Spleen (tissue), 13 donors: Measurements from ENCODE around the gene NBPF26. TPM values are rescaled to one million over a fixed set of nuclear protein-coding genes. Genes with fewer than 3 reads are reported as not detected.
A peak's percentile ranks its signal among the peaks of the same experiment; 100 is the strongest.
"Not testable (repeated sequence)": the region's sequence is repeated elsewhere in the genome, so short reads cannot be mapped to it uniquely, and the experiment has no call there.

ENCODE experiments used
- DNase-seq: peaks from one replicate; pipeline ENCODE4 v3.0.0-alpha.2; 2020
- H3K27ac ChIP-seq, 8 donors: fragments of 200-600 bp; sonication (generic) in 7 of 8; 1 replicate in 4 of 8; 2 replicates in 4 of 8; pipeline versions ENCODE4 v1.5.0 to v1.8.0; 2016 to 2021; ENCODE audit warnings: inconsistent platforms in 4 of 8, mild to moderate bottlenecking in 4 of 8, moderate library complexity in 1 of 8
- H3K27me3 ChIP-seq, 7 donors: fragments of 200-600 bp; sonication (generic) in 6 of 7; replicated peaks in 1 of 7; 1 replicate in 4 of 7; 2 replicates in 3 of 7; pipeline versions ENCODE4 v1.5.0 to v1.8.0; 2016 to 2021; ENCODE audit warnings: inconsistent platforms in 3 of 7, mild to moderate bottlenecking in 1 of 7
- H3K36me3 ChIP-seq, 6 donors: fragments of 200-600 bp; sonication (generic) in 5 of 6; 1 replicate in 4 of 6; 2 replicates in 2 of 6; pipeline versions ENCODE4 v1.5.0 to v1.8.0; 2016 to 2021; ENCODE audit warnings: inconsistent platforms in 2 of 6
- H3K4me1 ChIP-seq, 6 donors: fragments of 200-600 bp; sonication (generic) in 5 of 6; 1 replicate in 3 of 6; 2 replicates in 3 of 6; pipeline versions ENCODE4 v1.5.0 to v1.8.0; 2016 to 2021; ENCODE audit warnings: inconsistent platforms in 3 of 6
- H3K4me3 ChIP-seq, 8 donors: fragments of 200-600 bp; sonication (generic) in 7 of 8; 1 replicate in 4 of 8; 2 replicates in 4 of 8; pipeline versions ENCODE4 v1.5.0 to v1.8.0; 2016 to 2021; ENCODE audit warnings: inconsistent platforms in 4 of 8, mild to moderate bottlenecking in 4 of 8, moderate library complexity in 2 of 8
- H3K9me3 ChIP-seq, 8 donors: fragments of 200-600 bp; sonication (generic) in 7 of 8; 1 replicate in 4 of 8; 2 replicates in 4 of 8; pipeline versions ENCODE4 v1.5.0 to v1.8.0; 2016 to 2021; ENCODE audit warnings: inconsistent platforms in 4 of 8
- POLR2A ChIP-seq, 3 donors: fragments of 450-650 bp; IDR thresholded peaks; one replicate each; pipeline ENCODE4 v1.5.1; 2017; ENCODE audit warnings: antibody characterized with exemption in 3 of 3, mild to moderate bottlenecking in 1 of 3
- POLR2AphosphoS5 ChIP-seq, 3 donors: sonication (generic); formaldehyde crosslinking; IDR thresholded peaks; one replicate each; pipeline ENCODE4 v1.5.1; 2017; ENCODE audit warnings: antibody characterized with exemption in 3 of 3
- WGBS, 5 donors: extraction: QIAGEN DNeasy Blood & Tissue Kit in 3 of 5; methylation state at CpG; one replicate each; pipeline versions ENCODE4 v1.1.5 to v1.1.7; 2013 to 2018; 5-methylcytosine and 5-hydroxymethylcytosine counted together
- intact Hi-C: fragments of 100-400 bp; cut with DNase I; formaldehyde crosslinking; loops from one replicate; pipeline ENCODE4 v1.15.0; 2023; ENCODE audit warnings: low total_unique reads
- long read RNA-seq, 2 donors: transcript quantifications; one replicate each; lab custom pipeline, GENCODE V29; 2026
- polyA plus RNA-seq, 3 donors: library from polyadenylated mRNA; stranded (reverse); fragments of 200-250 nt; gene quantifications; one replicate each; pipeline ENCODE4 v1.2.1, GENCODE V29; 2013
- total RNA-seq, 7 donors: library from RNA; depleted of rRNA in 3 of 7; stranded (reverse); fragments of >200 nt in 3 of 7; fragmentation: NEBNext Ultra II Directional in 4 of 7; extraction: Animal tissue kit (Norgen Biotek cat#: 25700) in 4 of 7; gene quantifications; one replicate each; pipeline versions ENCODE4 v1.1.0 to v1.2.1, GENCODE V29; 2016 to 2021
- donor health status: healthy with polysubstance abuse.
- donor health status: DM: no; HTN: no; CAD: no; lungs with moderate emphysema.
- donor health status: DM: no; HTN: no; CAD: no.
- donor health status: Bipolar disorder and iron deficiency.
- donor health status: healthy.
- donor health status: DM: no; HTN: no; CAD: no.
- donor health status: DM: yes; HTN: yes; CAD: no.

Gene NBPF26
- total RNA-seq: 10 to 100 TPM; 14.6 to 42.0 (median 30.8) TPM
- polyA plus RNA-seq: 1 to 10 TPM; 1.5 to 8.7 (median 3.3) TPM
- long read RNA-seq, donor 1: 0 reads
- long read RNA-seq, donor 2: 0 reads

GRCh38 chr1:120723715-120724402, at the start of gene NBPF26:
Gene NBPF26 (plus strand): TSS chr1:120723945.
- H3K36me3 ChIP-seq, intact Hi-C loops: not testable (repeated sequence)

GRCh38 chr1:120680106-120680819, 43.5 kb upstream of the NBPF26 start:
- H3K27me3 ChIP-seq, H3K4me1 ChIP-seq, H3K9me3 ChIP-seq, intact Hi-C loops, DNase-seq, H3K36me3 ChIP-seq, H3K4me3 ChIP-seq, H3K27ac ChIP-seq: not testable (repeated sequence)
- WGBS, 5 donors: 100% methylated on average over 1 of the region's 2 CpGs; no CpG with 5 or more reads in 4 of the 5 donors

More at GRCh38 chr1:120723715-120724402, at the start of gene NBPF26:
- peak; percentile 90 for DNase-seq
- H3K4me1 ChIP-seq, H3K27me3 ChIP-seq, H3K9me3 ChIP-seq: not testable (repeated sequence)
- peak within 1 kb of the TSS in 6 of 8 donors; percentile 45 to 70 (median 54) for H3K4me3 ChIP-seq
- WGBS, 5 donors: 0 to 6% (median 1%) methylated on average over 7 to 60 of the region's 74 CpGs; no CpG with 5 or more reads in 2 of the 5 donors
- H3K27ac ChIP-seq: peak within 1 kb of the TSS in 6 of 8 donors; percentile 53 to 82 (median 68)
- TF ChIP-seq POLR2AphosphoS5 (IDR thresholded peaks at IDR 0.05) (peak in 2 of 3 donors; percentile 40 to 90), POLR2A (IDR thresholded peaks at IDR 0.05) (peak in 1 of 3 donors; percentile 30)

GRCh38 chr1:120680938-120681337, 42.8 kb upstream of the NBPF26 start:
- H3K9me3 ChIP-seq, H3K4me3 ChIP-seq, H3K4me1 ChIP-seq, H3K27ac ChIP-seq, DNase-seq, H3K27me3 ChIP-seq, intact Hi-C loops, H3K36me3 ChIP-seq: not testable (repeated sequence)
- WGBS, 5 donors: 63 to 74% (median 65%) methylated on average over 1 to 2 of the region's 2 CpGs

GRCh38 chr1:120684397-120684796, 39.3 kb upstream of the NBPF26 start:
- not testable (repeated sequence) for H3K27me3 ChIP-seq

GRCh38 chr1:120685622-120686021, 38.1 kb upstream of the NBPF26 start:
- intact Hi-C loops: not testable (repeated sequence)

More at GRCh38 chr1:120684397-120684796, 39.3 kb upstream of the NBPF26 start:
- H3K4me1 ChIP-seq, H3K36me3 ChIP-seq, intact Hi-C loops, DNase-seq, H3K9me3 ChIP-seq, H3K27ac ChIP-seq, H3K4me3 ChIP-seq: not testable (repeated sequence)
- WGBS, 5 donors: 55 to 83% (median 73%) methylated on average over 1 of the region's 2 CpGs; no CpG with 5 or more reads in 1 of the 5 donors

GRCh38 chr1:120687250-120687649, 36.5 kb upstream of the NBPF26 start:
- DNase-seq, H3K36me3 ChIP-seq, H3K27ac ChIP-seq, intact Hi-C loops, H3K4me3 ChIP-seq, H3K27me3 ChIP-seq, H3K4me1 ChIP-seq, H3K9me3 ChIP-seq: not testable (repeated sequence)
- WGBS, 5 donors: no CpG with 5 or more reads among the region's 6 CpGs

More at GRCh38 chr1:120685622-120686021, 38.1 kb upstream of the NBPF26 start:
- H3K4me3 ChIP-seq, DNase-seq, H3K9me3 ChIP-seq, H3K36me3 ChIP-seq, H3K4me1 ChIP-seq, H3K27ac ChIP-seq, H3K27me3 ChIP-seq: not testable (repeated sequence)
- WGBS, 5 donors: no CpG with 5 or more reads among the region's 2 CpGs

GRCh38 chr1:120700807-120701562, 22.8 kb upstream of the NBPF26 start:
- DNase-seq, H3K27me3 ChIP-seq, H3K9me3 ChIP-seq, H3K27ac ChIP-seq, H3K4me1 ChIP-seq, intact Hi-C loops, H3K36me3 ChIP-seq: not testable (repeated sequence)
- peak overlapping the region in 1 of 8 donors; percentile 20 for H3K4me3 ChIP-seq
- 3 to 45% (median 33%) methylated on average over 4 to 11 of the region's 53 CpGs for WGBS, 5 donors

- H3K4me1 ChIP-seq, H3K36me3 ChIP-seq, H3K27me3 ChIP-seq, H3K9me3 ChIP-seq, DNase-seq, intact Hi-C loops: not testable (repeated sequence)
- peak overlapping the region in 1 of 8 donors; percentile 78 for H3K27ac ChIP-seq
- WGBS, 5 donors: 14 to 29% methylated on average over 3 to 6 of the region's 12 CpGs; no CpG with 5 or more reads in 3 of the 5 donors
- peak overlapping the region in 3 of 8 donors; percentile 49 to 70 (median 60) for H3K4me3 ChIP-seq
These were observed 409 bp upstream of the NBPF26 start for GRCh38 chr1:120723358-120723714.

- DNase-seq, H3K9me3 ChIP-seq, H3K27me3 ChIP-seq, H3K4me1 ChIP-seq, intact Hi-C loops, H3K36me3 ChIP-seq: not testable (repeated sequence)
- H3K27ac ChIP-seq: peak overlapping the region in 5 of 8 donors; percentile 54 to 82 (median 75)
- peak overlapping the region in 6 of 8 donors; percentile 45 to 70 (median 54) for H3K4me3 ChIP-seq
- 0 to 2% (median 0%) methylated on average over 8 to 14 of the region's 28 CpGs; no CpG with 5 or more reads in 2 of the 5 donors for WGBS, 5 donors
These were observed 762 bp downstream of the NBPF26 start for GRCh38 chr1:120724507-120724906.

GRCh38 chr1:120728811-120729210, 5.1 kb downstream of the NBPF26 start:
- H3K27me3 ChIP-seq, intact Hi-C loops, DNase-seq, H3K9me3 ChIP-seq, H3K36me3 ChIP-seq, H3K4me1 ChIP-seq, H3K27ac ChIP-seq, H3K4me3 ChIP-seq: not testable (repeated sequence)
